Stimulated activated CD8-positive, alpha-beta memory T cell treated with anti-CD3 and anti-CD28 coated beads, Interleukin-7, amount 100 ng/mL, for 1 hour (primary cell): ENCODE measurements around the gene FHAD1.
"Not testable (repeated sequence)": the region's sequence is repeated elsewhere in the genome, so short reads cannot be mapped to it uniquely, and the experiment has no call there.

ENCODE experiments used
- DNase-seq, 2 donors: peaks; one replicate each; pipeline ENCODE4 v3.0.0-alpha.2; 2020; ENCODE audit warnings: low read depth in 2 of 2

FHAD1 gene

GRCh38 chr1:15276691-15277446, 29.8 kb downstream of the FHAD1 start:
- no peak for DNase-seq

GRCh38 chr1:15277447-15277838, 30.4 kb downstream of the FHAD1 start:
- DNase-seq, result no peak

- no peak for DNase-seq
These were observed 30.9 kb downstream of the FHAD1 start for GRCh38 chr1:15277933-15278332.

DNA sequence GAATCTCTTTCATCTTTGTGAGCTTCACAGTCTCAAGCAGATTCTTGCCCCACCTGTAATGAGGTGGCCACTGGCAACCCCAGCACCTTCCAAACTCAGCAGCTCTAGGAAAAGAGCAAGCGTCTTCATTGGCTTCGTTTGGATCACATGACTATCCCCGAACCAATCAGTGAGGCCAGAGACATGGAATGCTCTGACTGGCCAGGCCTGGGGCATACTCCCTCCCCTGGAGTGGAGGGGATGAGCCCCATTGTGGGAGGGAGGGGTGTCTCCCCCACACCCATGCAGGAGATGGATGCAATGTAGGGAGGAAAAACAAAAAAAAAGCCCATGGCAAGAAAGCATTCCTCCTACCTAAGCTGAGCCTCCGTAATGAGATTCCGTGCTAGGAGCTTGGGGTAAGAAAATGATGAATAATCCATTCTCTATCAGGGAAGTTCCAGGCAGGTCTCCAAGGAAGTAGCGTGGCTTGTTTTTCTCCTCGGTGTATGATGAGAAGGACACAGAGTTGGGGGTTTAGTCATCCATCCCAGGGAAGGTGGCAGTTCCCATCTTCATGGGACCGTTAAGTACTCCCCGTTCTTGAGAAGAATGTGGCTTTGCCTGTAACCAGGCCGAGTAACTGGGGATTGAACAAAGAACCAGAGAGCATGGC, 32.7 kb downstream of the FHAD1 start:
- DNase-seq, result no peak

DNA sequence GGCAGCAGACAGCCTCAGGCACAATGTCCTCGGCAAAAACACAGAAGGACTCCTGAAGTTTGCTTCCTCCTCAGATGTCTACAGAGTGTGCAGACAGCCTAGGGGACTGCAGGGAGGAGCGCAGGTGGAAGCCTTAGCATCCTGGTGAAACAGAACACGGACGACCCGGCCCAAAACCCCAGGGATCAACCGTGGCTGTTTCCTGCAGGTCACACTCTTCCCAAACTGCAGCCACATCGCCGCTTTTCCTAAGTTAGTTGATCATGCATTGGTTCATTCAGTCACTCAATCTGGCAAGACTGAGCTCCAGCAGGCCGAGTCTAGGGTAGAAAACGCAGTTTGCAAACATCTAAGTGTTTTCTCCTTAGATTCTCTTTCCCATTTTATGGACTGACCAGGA, 33.4 kb downstream of the FHAD1 start:
- no peak for DNase-seq

GRCh38 chr1:15282038-15282437, 35.0 kb downstream of the FHAD1 start:
- DNase-seq, result no peak

DNA sequence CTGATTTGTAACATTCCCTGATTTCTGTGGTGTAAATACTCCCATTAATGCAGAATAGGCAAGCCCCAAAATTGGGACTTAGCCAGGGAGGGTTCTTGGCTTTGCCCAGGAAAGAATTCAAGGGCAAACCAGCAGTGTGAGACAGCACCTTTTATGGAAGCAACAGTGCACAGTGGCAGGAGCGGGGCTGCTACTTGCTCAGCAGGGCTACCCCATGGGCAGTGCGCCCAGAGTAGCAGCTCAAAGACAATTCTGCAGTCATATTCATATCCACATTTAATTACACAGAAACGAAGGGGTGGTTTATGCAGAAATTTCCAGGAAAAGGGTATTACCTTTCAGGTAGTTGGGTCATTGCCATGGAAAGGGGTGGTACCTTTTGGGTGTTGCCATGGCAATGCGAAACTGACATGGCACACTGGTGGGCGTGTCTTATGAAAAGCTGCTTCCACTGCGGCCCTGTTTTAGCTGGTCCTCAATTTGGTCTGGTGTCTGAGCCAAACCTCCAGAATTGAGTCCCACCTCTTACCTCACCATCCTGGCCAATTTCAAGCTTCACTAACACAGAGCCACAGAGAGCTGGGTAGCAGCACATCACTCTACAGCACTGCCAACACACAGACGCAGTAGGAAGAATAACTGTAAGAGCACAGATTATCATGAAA, 35.9 kb downstream of the FHAD1 start:
- DNase-seq, result no peak

GRCh38 chr1:15283526-15283925, 36.5 kb downstream of the FHAD1 start:
- DNase-seq, result no peak

DNA sequence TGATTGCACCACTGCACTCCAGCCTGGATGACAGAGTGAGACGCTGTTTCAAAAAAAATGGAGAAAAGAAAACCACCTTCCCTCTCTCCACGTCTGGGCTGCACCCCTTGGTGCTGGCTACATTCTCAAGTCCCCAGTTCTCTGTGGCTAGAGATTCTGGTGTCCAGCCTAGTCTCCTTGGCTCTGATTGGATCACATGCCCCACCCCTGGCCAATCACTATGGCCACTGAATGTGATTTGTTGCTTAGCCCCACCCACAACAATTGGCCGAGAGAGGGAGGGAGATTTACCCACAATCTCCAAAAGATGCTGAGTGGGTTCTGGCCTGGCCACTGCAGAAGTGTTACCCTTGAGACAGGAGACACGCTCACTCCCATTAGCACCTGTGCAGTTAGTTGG, 39.4 kb downstream of the FHAD1 start:
- DNase-seq, result no peak

DNA sequence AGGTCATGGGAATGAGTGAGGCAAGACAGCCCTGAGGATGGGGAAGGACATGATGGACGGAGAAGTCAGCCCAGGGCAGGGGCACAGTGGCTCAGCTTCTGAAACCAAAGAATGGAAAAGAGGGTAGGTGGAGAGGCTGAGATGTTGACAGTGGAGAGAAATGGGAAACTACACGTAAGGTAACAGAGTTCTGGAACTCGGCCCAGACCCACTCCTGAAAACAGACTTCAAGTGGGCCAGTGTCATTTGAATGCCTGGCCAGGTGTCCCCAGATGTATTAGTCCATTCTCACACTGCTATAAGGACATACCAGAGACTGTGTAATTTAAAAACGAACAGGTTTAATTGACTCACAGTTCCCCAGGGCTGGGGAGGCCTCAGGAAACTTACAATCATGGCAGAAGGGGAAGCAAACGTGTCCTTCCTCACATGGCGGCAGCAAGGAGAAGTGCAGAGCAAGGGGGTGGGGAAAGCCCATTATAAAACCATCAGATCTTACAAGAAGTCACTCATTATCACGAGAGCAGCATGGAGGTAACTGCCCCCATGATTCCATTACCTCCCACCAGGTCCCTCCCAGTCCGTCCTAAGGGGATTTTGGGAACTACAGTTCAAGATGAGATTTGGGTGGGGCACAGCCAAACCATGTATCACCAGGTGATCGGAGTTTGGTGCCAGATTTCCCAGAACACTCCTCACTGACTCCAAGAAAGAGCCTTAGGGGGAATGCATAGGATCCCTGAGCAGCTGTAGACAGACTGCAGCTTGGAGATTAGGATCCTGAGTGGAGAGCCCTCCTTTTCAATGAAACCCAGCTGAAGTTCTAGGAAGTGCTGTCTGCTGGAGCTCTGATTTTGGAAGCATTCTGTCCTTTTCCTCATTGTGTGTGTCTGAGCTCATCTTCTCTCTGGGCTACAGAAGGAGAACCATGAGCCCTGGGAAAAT, 40.3 kb downstream of the FHAD1 start:
- DNase-seq, result no peak

DNA sequence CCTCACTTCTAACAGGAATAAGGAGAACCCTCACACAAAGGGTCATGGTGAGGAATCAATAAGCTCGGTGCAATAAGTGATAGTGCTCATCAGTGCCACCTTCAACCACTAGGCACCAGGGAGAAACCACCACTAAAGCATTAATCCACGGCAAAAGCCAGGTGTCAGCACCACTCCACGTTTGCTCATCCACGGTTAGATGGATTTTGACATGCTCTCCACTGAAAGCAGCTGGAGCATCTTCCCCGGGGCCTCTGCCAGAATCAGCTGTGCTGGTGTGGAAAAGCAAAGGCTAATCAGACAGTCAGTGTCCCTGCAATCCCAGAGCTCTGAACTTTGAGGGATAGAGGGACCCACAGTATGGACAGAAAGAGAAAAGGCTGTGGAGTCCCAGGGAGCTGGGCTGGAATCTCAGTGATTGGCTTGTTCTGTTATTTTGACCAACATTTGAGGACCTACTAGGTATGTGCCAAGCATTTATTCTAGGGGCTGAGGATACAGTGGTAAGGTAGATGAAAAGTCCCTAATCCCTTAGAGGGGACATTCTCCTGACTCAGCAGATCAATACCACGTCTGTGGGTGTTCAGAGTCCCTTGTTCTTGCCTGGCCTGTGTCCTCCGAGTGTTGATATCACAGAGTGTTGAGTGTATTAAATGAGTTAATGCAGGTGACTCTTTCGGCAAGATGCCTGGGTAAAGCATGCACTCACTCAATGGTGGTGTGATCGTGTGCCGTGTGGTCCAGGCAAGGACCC, 41.3 kb downstream of the FHAD1 start:
- no peak for DNase-seq

DNA sequence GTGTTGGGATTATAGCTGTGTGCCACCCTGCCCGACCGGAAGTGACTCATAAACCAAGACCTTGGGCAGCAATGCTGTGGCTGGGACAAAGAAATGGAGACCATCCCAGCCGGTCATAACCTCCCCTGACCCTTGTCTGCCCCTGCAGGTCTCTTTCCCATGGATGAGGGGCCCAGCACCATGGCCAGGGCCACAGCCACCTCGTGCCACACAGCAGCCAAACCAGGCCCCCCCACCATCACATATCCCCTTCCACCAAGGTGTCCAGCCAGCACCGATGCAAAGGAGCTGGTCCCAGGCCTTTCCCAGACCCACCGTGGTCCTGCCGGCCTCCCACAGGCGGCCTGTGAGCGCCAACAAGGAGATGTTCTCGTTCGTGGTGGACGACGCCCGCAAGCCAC, 42.2 kb downstream of the FHAD1 start:
- no peak for DNase-seq

GRCh38 chr1:15290382-15290781, 43.4 kb downstream of the FHAD1 start:
- DNase-seq, result no peak

- DNase-seq, result no peak
These were observed 48.7 kb downstream of the FHAD1 start for GRCh38 chr1:15295696-15296095.

GRCh38 chr1:15296585-15297321, 49.7 kb downstream of the FHAD1 start:
- DNase-seq, result no peak

DNA sequence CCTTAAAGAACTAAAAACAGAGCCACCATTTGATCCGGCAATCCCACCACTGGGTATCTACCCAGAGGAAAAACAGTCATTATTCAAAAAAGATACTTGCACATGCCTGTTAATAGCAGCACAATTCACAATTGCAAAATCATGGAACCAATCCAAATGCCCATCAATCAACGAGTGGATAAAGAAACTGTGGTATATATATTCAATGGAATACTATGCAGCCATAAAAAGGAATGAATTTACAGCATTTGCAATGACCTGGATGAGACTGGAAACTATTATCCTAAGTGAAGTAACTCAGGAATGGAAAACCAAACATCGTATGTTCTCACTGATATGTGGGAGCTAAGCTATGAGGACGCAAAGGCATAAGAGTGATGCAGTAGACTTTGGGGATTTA, 51.0 kb downstream of the FHAD1 start:
- DNase-seq, result not testable (repeated sequence)

DNA sequence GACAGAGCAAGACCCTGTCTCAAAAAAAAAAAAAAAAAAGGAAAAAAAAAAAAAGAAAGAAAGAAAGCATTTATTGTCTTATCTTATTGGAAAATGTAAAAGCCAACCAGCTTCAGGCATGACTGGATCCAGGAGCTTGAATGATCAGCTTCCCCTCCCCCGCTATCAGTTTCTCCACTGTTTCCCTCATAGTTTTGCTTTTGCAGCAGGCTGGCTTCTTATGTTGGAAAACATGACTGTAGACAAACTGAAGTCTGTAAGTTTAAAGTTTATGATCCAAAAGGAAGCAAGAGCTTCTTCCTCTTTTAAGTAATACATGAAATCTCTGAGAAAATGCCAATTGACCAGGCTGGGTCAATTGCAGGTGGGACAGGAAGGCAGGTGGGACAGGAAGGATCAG, 52.2 kb downstream of the FHAD1 start:
- no peak for DNase-seq

- DNase-seq, result no peak
These were observed 52.8 kb downstream of the FHAD1 start for GRCh38 chr1:15299806-15300205.

DNA sequence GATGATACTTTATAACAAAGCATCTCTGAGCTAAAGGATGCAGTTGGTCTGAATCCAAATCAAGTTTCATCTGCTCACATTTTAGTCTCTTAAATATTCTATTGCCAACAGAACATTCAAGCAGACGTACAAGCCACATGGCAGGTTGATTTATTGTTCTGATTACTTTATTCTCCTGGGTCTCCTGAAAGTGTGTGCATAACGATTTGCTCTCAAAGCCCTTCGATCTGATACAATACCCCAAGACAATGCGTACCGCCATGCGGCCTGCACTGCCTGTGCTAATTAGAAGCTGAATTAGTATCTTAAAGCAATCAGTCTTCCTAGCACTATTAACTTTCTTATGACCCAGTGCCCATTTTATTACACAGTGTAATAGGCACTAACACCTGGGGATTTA, 56.9 kb downstream of the FHAD1 start:
- no peak for DNase-seq

GRCh38 chr1:15304708-15305467, 57.9 kb downstream of the FHAD1 start:
- peak; percentile 27 to 54 for DNase-seq
